NCI-H82 (cell line): ENCODE measurements around the gene TLL2.

Experiments
- DNase-seq: peaks from one replicate; lab custom pipeline; 2025; lab: John Stamatoyannopoulos, UW

The TLL2 gene

GRCh38 chr10:96507044-96507443 is 6.7 kb downstream of the TLL2 start:
- no peak for DNase-seq

DNA sequence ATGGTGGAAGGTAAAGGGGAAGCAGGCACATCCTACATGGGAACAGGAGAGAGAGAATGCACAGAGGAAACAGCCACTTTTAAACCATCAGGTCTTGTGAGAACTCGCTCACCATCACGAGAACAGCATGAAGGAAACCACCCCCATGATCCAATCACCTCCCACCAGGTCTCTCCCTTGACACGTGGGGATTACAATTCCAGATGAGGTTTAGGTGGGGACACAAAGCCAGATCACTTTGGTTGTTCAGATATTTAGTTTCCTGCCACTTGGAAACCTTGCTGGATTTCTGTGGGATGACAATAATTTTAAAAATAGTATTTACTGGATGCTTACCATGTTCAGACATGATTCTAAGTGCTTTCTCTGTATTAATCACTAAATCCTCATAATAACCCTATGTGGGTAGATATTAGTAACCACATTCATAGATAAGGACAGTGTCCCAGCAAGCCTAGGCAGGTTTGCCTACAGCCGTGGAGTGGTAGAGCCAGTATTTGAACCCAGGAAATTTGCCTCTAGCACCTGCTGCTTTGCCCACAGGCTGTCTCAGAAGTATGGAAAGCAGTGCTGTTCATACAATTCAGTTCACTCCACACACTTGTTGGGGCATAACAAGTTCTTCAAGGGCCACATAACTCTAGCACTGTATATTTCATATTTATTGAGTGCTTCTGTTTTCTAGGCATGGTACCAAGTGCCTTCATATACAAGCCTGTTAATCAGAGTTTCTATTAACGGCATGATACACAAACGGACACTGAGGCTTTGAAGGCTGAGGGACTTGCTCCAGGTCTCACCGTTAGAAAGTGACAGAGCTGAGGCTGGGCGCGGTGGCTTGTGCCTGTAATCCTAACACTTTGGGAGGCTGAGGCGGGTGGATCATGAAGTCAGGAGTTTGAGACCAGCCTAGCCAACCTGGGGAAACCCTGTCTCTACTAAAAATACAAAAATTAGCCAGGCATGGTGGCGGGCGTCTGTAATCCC is 8.3 kb downstream of the TLL2 start:
- DNase-seq: no peak

- no peak for DNase-seq
Measured at GRCh38 chr10:96502561-96503282, 11.0 kb downstream of the TLL2 start.

DNA sequence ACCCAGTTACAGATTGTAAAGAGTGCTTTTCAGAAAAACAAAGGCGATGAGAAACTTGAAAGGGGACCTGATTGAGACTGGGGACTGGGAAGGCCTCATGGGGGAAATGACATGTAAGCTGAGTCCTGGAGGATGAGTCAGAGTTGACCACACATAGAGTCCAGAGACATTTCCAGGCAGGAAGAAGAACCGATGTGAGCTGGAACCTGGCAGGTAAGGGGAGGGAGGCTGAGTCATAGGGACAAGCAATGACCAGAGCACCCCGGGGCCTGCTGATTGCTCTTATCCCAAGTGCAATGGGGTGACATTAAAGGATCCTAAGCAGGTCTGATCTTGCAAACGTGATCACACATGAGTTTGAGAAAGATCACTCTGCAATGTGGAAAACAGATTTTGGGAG is 11.7 kb downstream of the TLL2 start:
- DNase-seq: no peak

DNA sequence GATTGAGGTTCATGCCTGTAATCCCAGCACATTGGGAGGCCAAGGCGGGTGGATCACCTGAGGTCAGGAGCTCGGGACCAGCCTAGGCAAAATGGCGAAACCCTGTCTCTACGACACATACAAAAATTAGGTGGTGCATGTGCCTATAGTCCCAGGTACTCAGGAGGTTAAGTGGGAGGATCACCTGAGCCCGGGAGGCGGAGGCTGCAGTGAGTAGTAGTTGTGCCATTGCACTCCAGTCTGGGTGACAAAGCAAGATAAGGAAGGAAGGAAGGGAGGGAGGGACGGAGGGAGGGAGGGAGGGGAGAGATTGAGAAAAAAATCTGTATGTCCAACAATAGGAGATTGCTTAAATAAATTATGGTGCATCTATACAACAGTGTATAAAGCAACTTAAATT is 13.2 kb downstream of the TLL2 start:
- no peak for DNase-seq

GRCh38 chr10:96500050-96500449 is 13.7 kb downstream of the TLL2 start:
- DNase-seq: no peak

DNA sequence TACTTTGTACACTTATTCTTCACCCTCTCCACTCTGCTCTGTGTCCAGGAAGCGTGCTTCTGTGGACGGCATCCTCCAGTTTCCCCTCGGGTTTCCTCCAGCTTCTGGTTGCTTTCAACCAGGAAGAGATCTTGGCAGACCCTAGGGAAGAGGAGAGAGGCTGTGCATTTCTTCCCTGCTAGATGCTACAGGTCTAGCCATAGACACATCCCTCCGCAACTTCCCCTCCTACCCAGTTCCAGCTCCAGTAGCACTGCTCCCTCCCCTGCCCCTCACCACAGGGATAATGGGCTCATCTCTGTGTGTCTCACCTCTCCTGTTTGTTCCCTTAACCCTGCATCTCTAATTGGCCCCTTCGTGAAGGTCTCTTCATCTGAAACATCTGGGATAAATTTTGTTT is 16.3 kb downstream of the TLL2 start:
- no peak for DNase-seq

GRCh38 chr10:96496281-96496925 is 17.3 kb downstream of the TLL2 start:
- DNase-seq: no peak

GRCh38 chr10:96495544-96495943 is 18.2 kb downstream of the TLL2 start:
- no peak for DNase-seq

DNA sequence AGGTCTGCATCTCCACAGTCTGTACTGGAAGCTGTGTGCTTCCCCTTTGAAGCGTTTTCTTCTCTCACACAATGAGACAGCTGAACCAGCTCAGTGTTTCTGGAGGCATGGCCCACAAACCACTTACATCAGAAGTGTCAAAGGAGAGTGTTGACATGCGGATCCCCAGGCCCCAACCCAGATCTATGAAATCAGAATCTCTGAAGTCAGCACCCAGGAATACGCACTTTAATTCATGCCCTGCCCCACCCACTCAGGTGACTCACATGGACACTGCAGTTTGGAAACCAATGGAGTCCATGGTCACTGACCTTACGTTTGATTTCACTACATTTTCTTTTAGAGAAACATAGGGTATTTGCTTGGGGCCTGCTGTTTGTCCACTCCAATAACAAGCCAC is 19.0 kb downstream of the TLL2 start:
- DNase-seq: no peak

DNA sequence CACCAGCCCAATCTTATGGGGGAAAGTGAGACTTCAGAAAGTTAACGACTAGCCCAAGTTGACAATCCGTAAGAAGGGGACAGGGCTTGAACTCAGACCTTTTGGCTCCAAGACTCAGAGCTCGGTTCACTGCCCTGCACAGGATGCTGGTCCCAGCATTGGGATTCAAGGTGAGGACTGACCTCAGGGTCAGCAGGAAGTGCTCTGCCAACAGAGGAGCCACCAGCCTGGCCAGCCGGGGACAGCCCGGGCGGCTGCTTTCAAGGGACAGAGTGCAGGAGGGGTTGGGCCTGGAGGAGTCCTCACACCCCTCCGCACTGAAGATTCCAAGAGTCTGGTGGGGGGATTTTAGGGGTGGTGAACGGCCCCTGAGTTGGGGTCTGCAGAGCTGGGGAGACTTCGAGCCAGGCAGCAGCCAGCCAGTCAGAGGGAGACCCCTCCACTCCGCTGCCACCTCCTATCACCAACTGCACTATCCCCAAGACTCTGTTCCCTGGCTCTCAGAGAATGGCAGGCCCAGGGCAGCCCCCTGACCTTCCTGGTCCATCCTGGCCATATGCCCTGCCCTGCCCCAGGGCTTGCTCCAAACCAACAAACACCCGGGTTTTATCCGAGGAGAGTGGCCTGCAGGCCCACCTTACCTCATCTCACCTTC is 19.7 kb downstream of the TLL2 start:
- no peak for DNase-seq

GRCh38 chr10:96493254-96493653 is 20.5 kb downstream of the TLL2 start:
- no peak for DNase-seq

GRCh38 chr10:96491303-96491702 is 22.4 kb downstream of the TLL2 start:
- DNase-seq: no peak

GRCh38 chr10:96488161-96488935 is 25.4 kb downstream of the TLL2 start:
- DNase-seq: no peak

DNA sequence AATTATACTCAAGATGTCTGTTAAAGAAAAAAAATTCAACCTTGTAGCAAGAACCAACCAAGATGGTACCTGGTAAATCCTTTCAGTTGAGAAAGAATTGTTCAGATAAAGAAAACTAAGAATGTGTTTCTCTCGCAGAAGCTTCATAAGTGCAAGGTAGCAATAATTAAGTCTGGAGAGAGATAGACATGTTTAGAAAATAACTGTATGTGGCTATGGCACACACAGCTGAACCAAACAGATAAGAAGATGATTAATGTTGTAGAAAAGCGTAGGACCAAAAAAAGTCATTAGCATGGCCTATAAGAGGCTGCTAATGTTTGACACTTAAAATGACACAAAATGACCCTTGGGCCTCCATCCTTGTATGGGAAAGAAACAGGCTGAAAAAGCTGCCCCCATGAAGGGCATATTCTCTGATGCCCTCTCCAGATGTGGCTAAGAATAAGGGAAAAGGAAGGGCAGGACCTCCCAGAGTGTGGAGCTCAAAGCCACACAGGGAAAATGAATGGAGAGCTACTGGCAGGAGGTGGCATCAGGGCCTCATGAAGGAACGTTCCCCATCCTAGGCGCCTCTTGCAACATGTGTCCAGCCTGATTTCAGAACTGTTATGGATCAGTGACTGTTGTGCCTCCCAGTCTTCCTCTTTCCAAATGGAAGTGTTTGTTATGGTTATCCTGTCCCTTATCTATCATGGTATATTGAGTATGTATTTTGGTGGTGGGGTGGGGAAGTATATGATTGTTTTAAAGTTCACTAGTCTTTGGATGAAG is 30.7 kb downstream of the TLL2 start:
- no peak for DNase-seq

GRCh38 chr10:96478355-96478754 is 35.4 kb downstream of the TLL2 start:
- DNase-seq: no peak

DNA sequence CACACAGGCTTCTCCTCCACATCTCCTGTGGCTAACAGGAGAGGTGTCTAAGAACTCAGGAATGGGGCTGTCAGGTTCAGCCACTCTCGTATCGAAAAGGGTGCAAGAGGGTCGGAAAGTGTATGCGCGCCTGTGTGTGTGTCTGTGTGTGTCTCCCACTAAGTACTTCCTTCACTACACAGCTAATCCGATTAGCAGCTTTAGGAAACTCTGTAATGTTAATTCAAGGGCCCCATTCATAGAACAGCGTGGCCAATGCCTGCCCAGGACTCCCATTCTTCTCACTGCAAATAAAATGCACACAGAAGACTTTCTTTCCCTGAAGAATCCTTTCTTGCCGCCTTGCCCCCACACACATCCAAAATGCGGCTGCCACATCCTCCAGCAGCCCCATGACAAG is 39.9 kb downstream of the TLL2 start:
- peak; percentile 91 for DNase-seq

DNA sequence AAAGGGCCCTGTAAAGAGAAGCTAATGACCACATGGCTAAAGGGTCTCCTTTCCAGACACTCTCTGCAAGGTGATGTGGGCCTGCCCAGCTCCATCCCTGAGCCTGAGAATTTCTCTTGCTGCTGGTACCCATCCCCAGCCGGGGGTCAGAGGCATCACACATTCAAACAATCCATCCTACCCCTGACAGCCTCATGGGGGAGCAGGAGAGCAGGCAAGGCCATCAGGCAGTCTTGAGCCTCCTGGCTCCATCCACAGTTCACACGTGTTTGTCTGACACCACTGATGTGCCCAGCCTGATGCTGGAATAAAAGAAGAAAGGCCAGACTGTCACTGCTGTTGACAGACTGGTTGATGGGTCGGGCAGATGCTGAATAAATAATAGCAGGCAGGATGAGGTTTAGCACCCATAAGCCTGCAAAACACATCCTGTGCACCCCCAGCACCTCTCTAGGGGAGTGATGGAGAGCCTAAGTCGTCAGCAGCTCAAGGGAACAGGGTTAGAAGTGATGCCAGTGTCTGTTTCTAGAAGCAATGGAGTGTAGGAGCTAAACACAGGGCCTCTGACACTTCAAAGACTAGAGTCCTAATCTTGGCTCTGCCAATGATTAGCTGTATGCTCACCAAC is 43.5 kb downstream of the TLL2 start:
- DNase-seq: peak; percentile 68

GRCh38 chr10:96468845-96469244 is 44.9 kb downstream of the TLL2 start:
- no peak for DNase-seq

GRCh38 chr10:96465599-96465998 is 48.1 kb downstream of the TLL2 start:
- DNase-seq: no peak
